Hematopoietic multipotent progenitor cell (in vitro differentiated cells): ENCODE data around the gene SOCS4. TPM values are rescaled to one million over a fixed set of nuclear protein-coding genes. Genes with fewer than 3 reads are reported as not detected.
A peak's percentile ranks its signal among the peaks of the same experiment; 100 is the strongest.
"Not testable (repeated sequence)": the region's sequence is repeated elsewhere in the genome, so short reads cannot be mapped to it uniquely, and the experiment has no call there.

Experiments used
- DNase-seq, 3 donors: peaks; one replicate each; pipeline ENCODE4 v3.0.0-alpha.2; 2011 to 2015; ENCODE audit warnings: low read depth in 2 of 3, low spot score in 2 of 3
- total RNA-seq: library from RNA; depleted of rRNA; stranded (reverse); fragments of >200 nt; gene quantifications from one replicate; pipeline ENCODE4 v1.2.3, GENCODE V29; 2012

SOCS4 gene
- total RNA-seq, 1 donor: 5.9 TPM

DNA sequence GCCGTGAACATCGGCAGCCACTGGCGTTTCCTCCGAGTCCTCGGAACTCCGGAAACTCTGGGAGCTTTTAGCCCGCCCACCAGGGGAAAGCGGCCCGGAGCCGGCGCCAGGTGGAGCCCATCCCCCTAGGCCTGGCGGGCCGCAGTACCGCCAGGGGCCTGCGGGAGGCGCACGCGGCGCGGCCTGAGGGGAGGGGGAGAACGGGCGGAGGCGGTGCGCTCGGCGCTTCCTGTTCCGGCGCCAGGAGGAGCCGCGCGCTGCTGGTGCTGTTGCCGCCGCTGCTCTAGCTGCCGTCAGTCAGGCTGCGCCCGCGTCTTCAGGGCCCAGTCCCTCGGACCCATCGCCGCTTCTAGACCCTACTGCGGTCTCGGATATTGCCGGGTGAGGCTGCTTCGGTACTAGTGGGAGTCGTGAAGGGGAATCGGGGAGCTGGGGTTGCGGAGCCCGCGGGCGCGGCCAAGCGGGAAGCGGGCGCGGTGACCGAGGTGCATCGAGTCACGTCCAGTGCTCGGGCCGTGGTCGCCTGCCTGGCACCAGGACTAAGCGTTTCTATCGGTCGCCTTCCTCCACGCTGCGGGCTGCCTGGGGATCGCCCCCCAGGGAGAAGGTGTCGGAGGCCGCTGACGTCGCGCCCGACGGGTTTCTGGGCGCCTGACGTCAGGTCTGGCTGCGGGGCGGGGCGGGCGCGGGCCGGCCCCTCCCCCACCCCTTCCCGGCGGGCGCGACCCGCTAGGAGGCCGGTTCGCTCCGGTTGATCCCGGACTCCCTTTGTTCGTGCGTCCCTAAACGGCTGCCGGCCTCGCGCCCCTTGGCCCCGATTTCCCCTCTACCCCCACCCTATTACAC is 24.6 kb downstream of the SOCS4 start, which contains the start of gene MAPK1IP1L:
Gene MAPK1IP1L (plus strand): TSS at position 225 of the 846 bp plus-strand sequence. CDS start 10,037 bp downstream, outside the sequence.
- DNase-seq: peak; percentile 89 to 91 (median 91)

DNA sequence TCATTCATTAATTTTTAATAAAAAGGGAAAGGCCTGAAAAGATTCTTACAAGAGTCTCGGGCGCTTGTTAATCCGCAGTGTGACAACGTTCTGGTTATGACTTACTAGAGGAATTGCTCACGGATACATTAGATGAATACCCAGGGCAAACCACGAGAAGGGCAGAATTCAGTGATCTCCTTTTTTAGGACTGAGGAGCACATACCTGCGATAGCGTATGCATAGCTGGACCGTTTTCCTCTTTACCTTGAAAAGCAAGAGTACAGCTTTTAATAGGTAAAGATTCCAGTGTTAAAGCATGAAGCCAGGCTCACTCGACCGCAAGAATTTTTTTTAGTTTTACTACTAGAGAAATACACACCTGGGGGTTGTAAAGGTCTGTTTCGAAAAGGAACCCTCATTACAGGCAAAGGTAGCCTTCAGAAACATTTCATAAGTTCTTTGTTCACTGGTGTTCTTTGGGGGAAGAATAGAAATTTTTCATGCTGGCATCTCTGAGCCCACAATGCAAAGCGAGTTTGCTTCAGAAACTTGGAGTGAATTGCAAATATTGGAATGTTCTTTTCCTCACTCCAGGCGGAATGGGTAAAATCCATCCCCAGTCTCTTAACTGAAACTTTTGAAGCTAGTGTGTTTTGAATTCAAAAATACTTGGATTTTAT is 25.4 kb downstream of the SOCS4 start:
- DNase-seq: no peak

GRCh38 chr14:55053018-55053417 is 26.0 kb downstream of the SOCS4 start:
- no peak for DNase-seq

GRCh38 chr14:55053500-55053899 is 26.5 kb downstream of the SOCS4 start:
- DNase-seq: no peak

DNA sequence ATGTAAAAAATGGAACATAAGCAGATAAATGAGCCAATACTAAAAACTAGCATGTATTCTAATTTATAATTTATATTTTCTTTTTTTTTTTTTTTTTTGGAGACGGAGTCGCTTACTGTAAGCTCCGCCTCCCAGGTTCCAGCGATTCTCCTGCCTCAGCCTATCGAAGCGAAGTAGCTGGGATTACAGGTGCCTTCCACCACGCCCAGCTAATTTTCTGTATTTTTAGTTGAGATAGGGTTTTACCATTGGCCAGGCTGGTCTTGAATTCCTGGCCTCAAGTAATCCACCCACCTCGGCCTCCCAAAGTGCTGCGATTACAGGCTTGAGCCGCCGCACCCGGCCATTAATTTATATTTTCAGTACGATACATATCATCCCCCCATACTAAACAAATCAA is 27.1 kb downstream of the SOCS4 start:
- DNase-seq: no peak

DNA sequence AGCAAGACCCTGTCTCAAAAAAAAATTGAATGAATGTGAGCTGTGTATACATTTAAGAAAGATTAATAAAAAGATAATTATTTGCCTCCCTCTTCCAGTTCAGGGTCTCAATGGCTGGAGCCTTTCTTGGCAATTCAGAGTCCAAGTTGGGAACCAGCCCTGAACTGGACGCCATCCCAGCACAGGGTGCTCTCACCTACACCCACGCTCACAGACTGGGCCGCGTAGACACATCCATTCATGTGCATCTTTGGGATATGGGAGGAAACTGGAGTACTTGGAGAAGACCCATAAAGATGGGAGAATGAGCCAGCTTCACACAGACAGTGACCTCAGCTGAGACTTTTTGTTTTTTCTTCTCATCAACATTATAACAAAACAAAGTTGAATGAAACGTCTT is 30.9 kb downstream of the SOCS4 start:
- DNase-seq: no peak

DNA sequence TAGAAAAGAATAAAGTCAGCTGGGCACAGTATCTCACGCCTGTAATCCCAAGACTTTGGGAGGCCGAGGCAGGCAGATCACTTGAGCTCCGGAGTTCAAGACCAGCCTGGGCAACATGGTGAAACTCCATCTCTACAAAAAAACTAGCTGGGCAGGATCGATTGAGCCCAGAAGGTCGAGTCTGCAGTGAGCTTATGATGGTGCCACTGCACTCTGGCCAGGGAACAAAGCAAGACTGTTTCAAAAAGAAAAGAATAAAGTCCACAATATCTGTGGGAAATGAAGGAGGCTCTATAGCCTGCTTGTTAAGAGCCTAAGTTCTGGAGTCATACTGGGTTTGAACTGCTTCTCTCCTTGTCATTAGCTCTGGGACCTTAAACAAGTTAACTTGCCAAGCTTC is 32.3 kb downstream of the SOCS4 start:
- DNase-seq: no peak

GRCh38 chr14:55062517-55063351 is 35.7 kb downstream of the SOCS4 start:
- no peak for DNase-seq

GRCh38 chr14:55064896-55065295 is 37.9 kb downstream of the SOCS4 start:
- DNase-seq: not testable (repeated sequence)

DNA sequence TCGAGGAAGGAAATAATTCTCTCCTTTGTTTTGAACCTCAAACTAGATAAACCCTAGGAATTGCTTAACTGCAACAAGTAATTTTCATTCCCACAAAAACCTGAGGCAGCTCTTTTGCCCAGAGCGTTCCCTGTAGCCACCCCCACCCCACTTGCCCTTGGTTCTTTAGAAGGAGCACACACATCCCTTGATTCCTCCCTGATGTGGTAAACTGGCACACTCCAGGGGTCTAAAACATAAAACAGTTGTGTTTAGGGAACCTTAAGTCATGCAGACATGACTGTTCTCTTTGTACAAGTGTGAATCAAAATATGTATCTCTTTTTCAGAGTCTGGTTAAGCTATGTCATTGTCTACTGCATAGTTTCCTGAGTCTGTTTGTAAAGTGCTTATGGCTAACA is 38.4 kb downstream of the SOCS4 start:
- DNase-seq: no peak

- no peak for DNase-seq
Observed at GRCh38 chr14:55066223-55066622, 39.2 kb downstream of the SOCS4 start.

DNA sequence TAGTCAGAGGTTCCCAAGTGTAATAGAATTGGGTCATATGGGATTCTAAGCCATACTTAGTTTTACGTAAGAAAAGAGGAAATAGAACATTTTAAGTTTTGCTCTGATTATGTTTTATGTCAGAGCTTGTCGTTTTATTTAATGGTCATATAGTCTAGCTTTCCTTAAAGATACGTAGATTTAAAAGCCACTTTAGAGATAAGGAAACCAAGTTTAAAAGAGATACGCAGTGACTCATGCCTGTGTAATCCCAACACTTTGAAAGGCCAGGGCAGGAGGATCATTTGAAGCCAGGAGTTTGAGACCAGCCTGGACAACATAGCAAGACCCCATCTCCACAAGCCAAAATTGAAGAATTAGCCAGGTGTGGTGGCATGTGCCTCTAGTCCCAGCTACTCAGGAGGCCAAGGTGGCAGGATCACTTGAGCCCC is 44.0 kb downstream of the SOCS4 start:
- no peak for DNase-seq

GRCh38 chr14:55071870-55072640 is 45.0 kb downstream of the SOCS4 start:
- peak in 2 of 3 donors; percentile 63 to 66 for DNase-seq

- no peak for DNase-seq
Observed at GRCh38 chr14:55073856-55074255, 46.8 kb downstream of the SOCS4 start.

DNA sequence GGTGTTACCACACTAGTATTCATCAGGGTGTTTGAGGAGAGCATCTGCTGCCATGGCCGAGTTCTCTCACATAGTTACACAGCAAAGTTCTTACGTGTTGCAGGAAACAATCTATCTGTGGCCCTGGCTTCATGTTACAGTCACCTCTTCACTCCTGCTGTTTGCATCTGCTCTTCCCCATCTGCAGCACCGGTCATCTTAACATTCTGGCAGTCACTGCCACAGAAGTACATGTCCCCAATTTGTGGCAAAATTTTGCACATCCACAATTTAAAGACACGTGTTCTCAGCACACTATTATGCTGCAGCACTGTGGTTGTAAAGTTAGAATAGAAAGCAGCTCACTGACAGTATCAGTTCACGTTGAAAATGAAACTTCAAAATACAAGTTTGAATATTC is 47.6 kb downstream of the SOCS4 start:
- DNase-seq: no peak

- no peak for DNase-seq
Observed at GRCh38 chr14:55075628-55076175, 48.7 kb downstream of the SOCS4 start.

DNA sequence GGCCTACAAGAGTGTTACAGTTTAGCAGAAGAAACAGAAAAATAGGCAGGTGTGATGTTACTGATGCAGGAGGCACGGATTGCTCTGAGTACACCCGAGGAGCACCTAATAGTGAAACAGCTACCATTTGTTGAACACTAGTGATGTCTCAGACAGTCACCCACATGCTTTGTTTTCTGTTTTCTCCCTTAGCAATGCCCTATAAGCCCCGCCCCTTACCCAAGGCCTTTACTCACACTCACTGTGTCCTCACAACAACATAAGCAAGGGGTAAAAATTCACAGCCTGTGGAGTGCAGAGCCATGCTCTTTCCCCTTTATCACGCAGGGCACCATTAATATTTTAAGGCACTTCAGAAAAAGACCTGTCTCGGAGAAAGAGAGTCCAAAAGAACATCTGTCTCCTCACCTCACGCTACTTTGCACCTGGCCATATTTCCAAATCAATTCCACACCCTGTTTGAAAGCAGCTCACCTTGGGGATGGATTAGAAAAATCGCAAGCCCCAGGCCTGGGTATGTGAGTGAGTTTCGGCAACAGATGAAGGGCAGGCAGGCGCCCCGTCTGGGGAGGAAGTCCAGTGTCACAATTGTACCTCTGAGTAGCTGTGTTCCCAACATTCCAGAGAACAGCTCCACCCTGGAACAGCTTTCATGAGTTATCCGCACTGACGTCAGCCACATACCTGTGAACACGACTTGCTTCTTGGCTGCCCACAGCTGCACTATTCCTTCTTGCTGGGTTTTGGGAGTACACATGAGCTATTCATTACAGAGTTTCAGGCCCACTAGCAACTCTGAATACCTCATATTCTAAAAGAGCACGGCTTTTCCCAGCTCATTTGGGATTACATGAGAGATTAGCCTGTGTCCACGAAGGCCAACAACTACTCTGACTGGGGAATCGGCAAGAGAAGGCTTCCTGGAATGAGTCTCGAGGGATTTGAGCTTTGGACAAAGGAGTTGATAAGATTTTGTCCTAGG is 50.4 kb downstream of the SOCS4 start:
- no peak for DNase-seq

DNA sequence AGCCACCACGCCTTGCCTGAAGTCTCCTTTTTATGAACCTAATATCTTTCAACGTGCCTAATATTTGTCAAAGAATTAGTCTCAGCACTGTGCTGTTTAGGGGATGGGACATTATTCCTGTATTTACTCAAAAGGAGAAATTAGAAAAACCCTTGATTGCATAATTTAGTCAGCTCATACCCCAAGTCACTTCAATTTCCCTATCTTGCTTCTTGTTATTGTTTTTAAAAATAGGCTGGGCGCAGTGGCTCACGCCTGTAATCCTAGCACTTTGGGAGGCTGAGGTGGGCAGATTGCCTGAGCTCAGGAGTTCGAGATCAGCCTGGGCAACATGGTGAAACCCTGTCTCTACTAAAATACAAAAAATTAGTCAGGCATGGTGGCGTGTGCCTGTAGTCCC is 52.9 kb downstream of the SOCS4 start:
- DNase-seq: not testable (repeated sequence)
